Motor neuron (in vitro differentiated cells): ENCODE data around the gene VSTM2B. TPM values are rescaled to one million over a fixed set of nuclear protein-coding genes. Genes with fewer than 3 reads are reported as not detected.
A peak's percentile ranks its signal among the peaks of the same experiment; 100 is the strongest.
"Not testable (repeated sequence)": the region's sequence is repeated elsewhere in the genome, so short reads cannot be mapped to it uniquely, and the experiment has no call there.

Experiments
- ATAC-seq, 8 experiments: fragments of 200-7000 bp; cut with Tn5 transposase; replicated peaks in 6 of 8; 2 replicates each; pipeline ENCODE4 v1.8.0; 2021; ENCODE audit warnings: mild to moderate bottlenecking in 8 of 8, moderate library complexity in 8 of 8
- H3K27ac ChIP-seq, 2 donors: fragments of 250-450 bp; sonication (Bioruptor Pico); 2 replicates each; pipeline ENCODE4 v1.9.0; 2021; ENCODE audit warnings: antibody characterized with exemption in 2 of 2, mild to moderate bottlenecking in 2 of 2, moderate library complexity in 1 of 2
- H3K4me1 ChIP-seq, 2 donors: fragments of 250-450 bp; sonication (Bioruptor Pico); replicated peaks in 1 of 2; 2 replicates each; pipeline ENCODE4 v1.6.1; 2021; ENCODE audit warnings: antibody characterized with exemption in 2 of 2, mild to moderate bottlenecking in 2 of 2, moderate library complexity in 1 of 2
- H3K4me3 ChIP-seq, 5 donors: fragments of 250-450 bp; sonication (Bioruptor Pico); 2 replicates each; pipeline ENCODE4 v1.9.0; 2021; ENCODE audit warnings: antibody characterized with exemption in 5 of 5, mild to moderate bottlenecking in 5 of 5, moderate library complexity in 4 of 5
- WGBS, 10 experiments: fragments of 450-650 bp; shearing (Covaris generic); methylation state at CpG; one replicate each; pipeline ENCODE4 v1.0.0; 2022; 5-methylcytosine and 5-hydroxymethylcytosine counted together
- in situ Hi-C, 9 experiments: fragments of 400-800 bp; cut with MboI; loops; one replicate each; pipeline ENCODE4 v1.15.0; 2021; ENCODE audit warnings: low sequenced_read_pairs in 9 of 9, low pct_unique_long_range_greater_than_20kb in 2 of 9; ENCODE audit not compliant: unreplicated experiment in 9 of 9
- total RNA-seq, 8 experiments: library from RNA; unstranded; fragments of 300-600 nt; gene quantifications; 2 replicates each; pipeline versions ENCODE4 v1.2.3 to v1.2.4, GENCODE V29; 2022

VSTM2B gene
- total RNA-seq, 8 experiments from 2014 or later, result 0.31 to 8.8 (median 7.2) TPM; not detected in 2

GRCh38 chr19:29486961-29487360 is 38.8 kb upstream of the VSTM2B start:
- not testable (repeated sequence) for H3K27ac ChIP-seq, H3K4me3 ChIP-seq, H3K4me1 ChIP-seq, ATAC-seq
- in situ Hi-C loops, result loop anchor here in 1 of 9 experiments (25.0 kb wide), 1 partner anchor 200 kb away; no protein-coding TSS in a partner anchor
- WGBS, 10 experiments, result 22 to 100% (median 81%) methylated on average over 1 to 9 of the region's 9 CpGs

- Histone ChIP-seq H3K4me3 (no peak overlapping the region), H3K27ac (no peak overlapping the region), H3K4me1 (peaks cover 0 to under 1% of the 10 kb centered on the region in 2 donors)
- in situ Hi-C loops, result loop anchor here in 1 of 9 experiments (25.0 kb wide), 1 partner anchor 200 kb away; no protein-coding TSS in a partner anchor
- no peak for ATAC-seq
- 3 to 93% (median 70%) methylated on average over 2 to 6 of the region's 7 CpGs; no CpG with 5 or more reads in 1 of the 10 experiments for WGBS, 10 experiments
Measured at GRCh38 chr19:29487432-29487831, 38.4 kb upstream of the VSTM2B start.

- in situ Hi-C loops, result loop anchor here in 1 of 9 experiments (25.0 kb wide), 1 partner anchor 201 kb away; no protein-coding TSS in a partner anchor
- H3K4me1 ChIP-seq, result peaks cover 0 to 3% of the 10 kb centered on the region in 2 donors
- WGBS, 10 experiments, result 0 to 100% (median 83%) methylated on average over 1 to 5 of the region's 5 CpGs; no CpG with 5 or more reads in 2 of the 10 experiments
- no peak overlapping the region for H3K4me3 ChIP-seq
- H3K27ac ChIP-seq, result no peak overlapping the region
- no peak for ATAC-seq
Measured at GRCh38 chr19:29488316-29488715, 37.5 kb upstream of the VSTM2B start.

GRCh38 chr19:29489172-29489951 is 36.4 kb upstream of the VSTM2B start:
- WGBS, 10 experiments, result 0 to 86% (median 53%) methylated on average over 3 to 9 of the region's 16 CpGs; no CpG with 5 or more reads in 3 of the 10 experiments

GRCh38 chr19:29491491-29491890 is 34.3 kb upstream of the VSTM2B start:
- Histone ChIP-seq H3K27ac (no peak overlapping the region), H3K4me1 (peaks cover 0 to 3% of the 10 kb centered on the region in 2 donors), H3K4me3 (no peak overlapping the region)
- no peak for ATAC-seq
- WGBS, 10 experiments, result 100% methylated on average over 1 of the region's 3 CpGs; no CpG with 5 or more reads in 7 of the 10 experiments
- in situ Hi-C loops, result loop anchor here in 1 of 9 experiments (25.0 kb wide), 1 partner anchor 204 kb away; no protein-coding TSS in a partner anchor

More at GRCh38 chr19:29489172-29489951, 36.4 kb upstream of the VSTM2B start:
- peak in 5 of 8 experiments; percentile 49 to 94 (median 82) for ATAC-seq
- H3K27ac ChIP-seq, result no peak overlapping the region
- H3K4me3 ChIP-seq, result no peak overlapping the region
- in situ Hi-C loops, result loop anchor here in 1 of 9 experiments (25.0 kb wide), 1 partner anchor 202 kb away; no protein-coding TSS in a partner anchor
- peaks cover 0 to 3% of the 10 kb centered on the region in 2 donors for H3K4me1 ChIP-seq

- 0 to 87% (median 43%) methylated on average over 3 to 6 of the region's 7 CpGs for WGBS, 10 experiments
- H3K4me3 ChIP-seq, result no peak overlapping the region
- in situ Hi-C loops, result loop anchor here in 1 of 9 experiments (25.0 kb wide), 1 partner anchor 205 kb away; no protein-coding TSS in a partner anchor
Measured at GRCh38 chr19:29491995-29492577, 33.7 kb upstream of the VSTM2B start.

GRCh38 chr19:29492769-29493168 is 33.0 kb upstream of the VSTM2B start:
- Histone ChIP-seq H3K4me3 (no peak overlapping the region), H3K4me1 (peaks cover 0 to 3% of the 10 kb centered on the region in 2 donors), H3K27ac (no peak overlapping the region)
- peak in 2 of 8 experiments; percentile 48 to 87 for ATAC-seq
- in situ Hi-C loops, result loop anchor here in 1 of 9 experiments (25.0 kb wide), 1 partner anchor 205 kb away; no protein-coding TSS in a partner anchor
- 0 to 67% (median 32%) methylated on average over 1 to 7 of the region's 7 CpGs; no CpG with 5 or more reads in 1 of the 10 experiments for WGBS, 10 experiments

More at GRCh38 chr19:29491995-29492577, 33.7 kb upstream of the VSTM2B start:
- Histone ChIP-seq H3K4me1 (peaks cover 0 to 3% of the 10 kb centered on the region in 2 donors), H3K27ac (no peak overlapping the region)
- ATAC-seq, result no peak

GRCh38 chr19:29495091-29495490 is 30.7 kb upstream of the VSTM2B start:
- Histone ChIP-seq H3K4me1 (peaks cover 0 to 3% of the 10 kb centered on the region in 2 donors), H3K27ac (no peak overlapping the region), H3K4me3 (no peak overlapping the region)
- in situ Hi-C loops, result loop anchor here in 1 of 9 experiments (25.0 kb wide), 1 partner anchor 208 kb away; no protein-coding TSS in a partner anchor
- 30 to 83% (median 66%) methylated on average over 1 to 4 of the region's 4 CpGs; no CpG with 5 or more reads in 7 of the 10 experiments for WGBS, 10 experiments
- no peak for ATAC-seq

GRCh38 chr19:29495901-29496441 is 29.8 kb upstream of the VSTM2B start:
- H3K27ac ChIP-seq, result no peak overlapping the region
- peaks cover 0 to 3% of the 10 kb centered on the region in 2 donors for H3K4me1 ChIP-seq

GRCh38 chr19:29497241-29497640 is 28.6 kb upstream of the VSTM2B start:
- no peak for ATAC-seq
- in situ Hi-C loops, result loop anchor here in 1 of 9 experiments (25.0 kb wide), 1 partner anchor 210 kb away; no protein-coding TSS in a partner anchor
- H3K27ac ChIP-seq, result no peak overlapping the region
- no peak overlapping the region for H3K4me3 ChIP-seq
- 0 to 100% (median 62%) methylated on average over 1 to 3 of the region's 3 CpGs; no CpG with 5 or more reads in 5 of the 10 experiments for WGBS, 10 experiments
- H3K4me1 ChIP-seq, result peaks cover 0 to 3% of the 10 kb centered on the region in 2 donors

More at GRCh38 chr19:29495901-29496441, 29.8 kb upstream of the VSTM2B start:
- no peak for ATAC-seq
- no CpG with 5 or more reads among the region's 5 CpGs for WGBS, 10 experiments
- in situ Hi-C loops, result loop anchor here in 1 of 9 experiments (25.0 kb wide), 1 partner anchor 209 kb away; no protein-coding TSS in a partner anchor
- no peak overlapping the region for H3K4me3 ChIP-seq

- Histone ChIP-seq H3K4me1 (no peaks in the 10 kb centered on the region), H3K27ac (no peak overlapping the region), H3K4me3 (no peak overlapping the region)
- in situ Hi-C loops, result loop anchor here in 1 of 9 experiments (25.0 kb wide), 1 partner anchor 211 kb away; no protein-coding TSS in a partner anchor
- 20 to 75% (median 37%) methylated on average over 1 to 8 of the region's 12 CpGs; no CpG with 5 or more reads in 3 of the 10 experiments for WGBS, 10 experiments
- no peak for ATAC-seq
Measured at GRCh38 chr19:29497686-29498436, 27.9 kb upstream of the VSTM2B start.
